Measurements from ENCODE around the gene NCR3LG1.

NCR3LG1 gene, protein sequence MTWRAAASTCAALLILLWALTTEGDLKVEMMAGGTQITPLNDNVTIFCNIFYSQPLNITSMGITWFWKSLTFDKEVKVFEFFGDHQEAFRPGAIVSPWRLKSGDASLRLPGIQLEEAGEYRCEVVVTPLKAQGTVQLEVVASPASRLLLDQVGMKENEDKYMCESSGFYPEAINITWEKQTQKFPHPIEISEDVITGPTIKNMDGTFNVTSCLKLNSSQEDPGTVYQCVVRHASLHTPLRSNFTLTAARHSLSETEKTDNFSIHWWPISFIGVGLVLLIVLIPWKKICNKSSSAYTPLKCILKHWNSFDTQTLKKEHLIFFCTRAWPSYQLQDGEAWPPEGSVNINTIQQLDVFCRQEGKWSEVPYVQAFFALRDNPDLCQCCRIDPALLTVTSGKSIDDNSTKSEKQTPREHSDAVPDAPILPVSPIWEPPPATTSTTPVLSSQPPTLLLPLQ

DNA sequence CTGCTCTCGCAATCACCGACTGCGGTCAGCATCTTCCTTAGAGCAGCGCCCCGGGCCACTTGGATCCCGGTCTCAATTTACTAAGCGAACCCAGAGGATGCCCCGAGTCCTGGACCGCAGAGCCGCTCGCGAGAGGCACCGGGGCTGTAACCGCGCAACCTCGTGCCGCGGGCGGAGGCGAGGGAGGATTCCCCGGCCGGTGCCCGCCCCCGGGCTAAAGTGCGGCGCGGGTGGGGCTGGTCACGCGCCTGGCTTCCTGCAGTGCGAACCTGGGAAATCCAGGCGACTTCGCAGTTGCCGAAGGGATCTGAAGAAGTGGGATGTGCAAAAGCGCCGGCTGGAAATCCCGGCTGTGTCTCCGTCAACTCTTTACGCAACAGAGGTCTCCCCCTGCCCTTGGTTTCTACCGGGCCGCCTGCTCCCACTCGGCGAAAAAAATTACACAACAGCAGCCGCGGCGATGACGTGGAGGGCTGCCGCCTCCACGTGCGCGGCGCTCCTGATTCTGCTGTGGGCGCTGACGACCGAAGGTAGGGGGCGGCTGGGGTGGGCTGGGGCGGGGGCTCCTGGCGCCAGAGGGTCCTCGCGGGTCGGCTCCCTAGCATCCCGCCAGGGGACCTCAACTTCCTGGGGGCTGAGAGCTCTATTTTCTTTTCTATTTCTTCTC is at the start of gene NCR3LG1:
NCR3LG1 (plus strand) TSS at position 291 of the 667 bp plus-strand sequence; CDS start at position 461, 170 bp downstream.
- H3K27ac ChIP-seq = peak within 1 kb of the TSS in 3 of 11 experiments; percentile 14 to 45 (median 39); a peak in 5 of 22 replicates
- H3K4me2 ChIP-seq = peak within 1 kb of the TSS; percentile 88 to 99 (median 93)
- peaks cover 0 to 34% (median 25%) of the 10 kb centered on the region in 11 experiments; a peak in 15 of 22 replicates for H4K20me1 ChIP-seq
- H3K27me3 ChIP-seq = peaks cover 42 to 62% (median 59%) of the 10 kb centered on the region in 11 experiments
- TF ChIP-seq Cebpa-rat (IDR thresholded peaks at IDR 0.05) = peak in 2 of 11 experiments; percentile 11 to 68; a peak in 3 of 22 replicates
- H3K9ac ChIP-seq = peak within 1 kb of the TSS in 9 of 11 experiments; percentile 7 to 63 (median 55); a peak in 15 of 22 replicates
- H3K4me1 ChIP-seq = peaks cover 6 to 32% (median 27%) of the 10 kb centered on the region in 10 experiments
- peak within 1 kb of the TSS; percentile 49 to 74 (median 61) for H3K4me3 ChIP-seq
- peaks cover 0 to 8% (median 0%) of the 10 kb centered on the region in 11 experiments; a peak in 2 of 22 replicates for H3K36me3 ChIP-seq
- H3K9me3 ChIP-seq (replicated peaks in 1 of 11) = peaks cover 10 to 20% (median 16%) of the 10 kb centered on the region in 11 experiments; a peak in 19 of 22 replicates

DNA sequence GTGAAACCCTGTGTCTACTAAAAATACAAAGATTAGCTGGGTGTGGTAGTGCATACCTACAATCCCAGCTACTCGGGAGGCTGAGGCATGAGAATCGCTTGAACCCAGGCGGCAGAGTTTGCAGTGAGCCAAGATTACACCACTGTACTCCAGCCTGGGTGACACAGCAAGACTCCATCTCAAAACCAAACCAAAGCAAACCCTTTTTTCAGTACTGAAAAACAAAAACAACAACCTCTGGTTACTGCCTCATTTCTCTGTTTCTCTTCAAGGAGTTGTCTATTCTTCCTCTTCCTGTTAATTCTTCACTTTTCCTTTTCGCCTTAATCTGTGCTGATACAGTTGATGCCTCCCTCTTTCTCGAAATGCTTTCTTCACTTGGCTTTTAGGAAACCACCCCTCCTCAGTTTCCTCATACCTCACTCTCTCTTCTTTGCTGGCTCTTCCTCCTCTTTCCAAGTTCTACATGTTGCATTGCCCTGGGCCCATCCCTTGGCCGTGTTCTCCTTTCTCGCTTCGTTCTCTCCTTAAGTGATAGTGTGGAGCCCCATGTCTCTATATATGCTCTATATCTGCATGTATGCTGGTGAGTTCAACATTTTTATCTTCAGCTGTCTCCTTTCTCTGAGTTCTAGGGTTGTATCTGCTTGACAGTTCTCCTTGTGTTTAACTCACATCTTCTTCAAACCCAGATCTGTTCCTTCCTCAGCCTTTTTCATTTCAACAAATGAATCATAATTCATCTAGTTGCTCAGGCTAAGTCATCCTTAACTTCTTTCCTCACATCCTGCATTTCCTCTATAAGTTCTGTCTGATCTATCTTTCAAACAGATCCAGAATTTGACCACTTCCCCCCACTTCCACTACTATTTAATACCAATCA is 38.0 kb upstream of the NCR3LG1 start:
- peaks cover 25 to 100% (median 83%) of the 10 kb centered on the region in 11 experiments; a peak in 21 of 22 replicates for H3K36me3 ChIP-seq
- H3K4me1 ChIP-seq = peaks cover 0 to 6% (median 0%) of the 10 kb centered on the region in 10 experiments; a peak in 2 of 20 replicates
- H3K27ac ChIP-seq = no peak overlapping the region
- H3K4me2 ChIP-seq = no peak overlapping the region
- H3K9me3 ChIP-seq (replicated peaks in 1 of 11) = no peaks in the 10 kb centered on the region
- no peak for TF ChIP-seq Cebpa-rat (IDR thresholded peaks at IDR 0.05)
- no peak overlapping the region for H3K9ac ChIP-seq
- H3K27me3 ChIP-seq = no peaks in the 10 kb centered on the region
- H4K20me1 ChIP-seq = no peaks in the 10 kb centered on the region
- H3K4me3 ChIP-seq = no peak overlapping the region

DNA sequence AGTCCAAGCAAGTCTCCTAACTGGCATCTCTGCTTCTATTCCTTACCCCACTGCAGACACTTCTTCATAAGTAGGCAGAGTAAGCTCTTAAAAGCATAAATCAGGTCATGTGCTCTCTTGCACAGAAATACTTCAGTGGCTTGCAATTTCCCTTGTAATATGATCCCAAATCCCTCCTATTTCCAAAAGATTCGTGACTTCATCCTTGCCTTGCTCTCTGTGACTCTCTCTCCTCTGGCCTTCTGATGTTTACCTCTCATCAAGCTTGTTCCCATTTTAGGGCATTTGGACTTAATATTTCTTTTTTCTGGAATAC is 37.4 kb upstream of the NCR3LG1 start:
- Histone ChIP-seq H3K27me3 (no peaks in the 10 kb centered on the region), H3K4me2 (no peak overlapping the region), H3K27ac (no peak overlapping the region), H3K4me1 (peaks cover 0 to 6% (median 0%) of the 10 kb centered on the region in 10 experiments; a peak in 2 of 20 replicates), H4K20me1 (no peaks in the 10 kb centered on the region), H3K4me3 (no peak overlapping the region), H3K9me3 (replicated peaks in 1 of 11) (no peaks in the 10 kb centered on the region), H3K9ac (no peak overlapping the region), H3K36me3 (peaks cover 26 to 100% (median 86%) of the 10 kb centered on the region in 11 experiments; a peak in 21 of 22 replicates)
- TF ChIP-seq Cebpa-rat (IDR thresholded peaks at IDR 0.05) = no peak

DNA sequence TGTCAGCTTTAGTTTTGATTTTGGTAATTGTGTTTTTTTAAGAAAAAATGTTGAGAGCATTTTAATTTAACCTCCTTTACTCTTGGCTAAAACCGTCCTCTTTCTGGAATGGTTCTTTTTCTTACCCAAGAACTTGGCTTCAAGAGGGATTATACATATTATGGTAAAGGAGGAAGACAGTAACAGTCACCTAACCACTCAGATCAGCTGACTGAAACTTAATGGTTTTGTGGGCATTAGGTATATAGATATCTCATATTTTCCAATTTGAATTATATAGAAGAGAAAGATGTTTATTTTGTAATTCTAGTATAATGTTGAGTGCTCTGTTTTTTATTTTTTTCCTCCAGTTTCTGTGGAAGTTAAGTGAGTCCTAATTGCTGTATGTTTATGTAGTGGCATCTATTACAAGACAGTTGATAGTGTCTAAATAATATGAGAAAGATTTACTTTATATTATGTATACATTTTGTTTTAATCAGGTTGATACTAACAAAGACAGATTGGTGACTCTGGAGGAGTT is 36.6 kb upstream of the NCR3LG1 start:
- Histone ChIP-seq H3K4me1 (peaks cover 0 to 6% (median 0%) of the 10 kb centered on the region in 10 experiments; a peak in 2 of 20 replicates), H3K9ac (no peak overlapping the region), H3K27me3 (no peaks in the 10 kb centered on the region), H4K20me1 (no peaks in the 10 kb centered on the region), H3K4me2 (no peak overlapping the region), H3K4me3 (no peak overlapping the region), H3K9me3 (replicated peaks in 1 of 11) (peaks cover 0 to 3% (median 0%) of the 10 kb centered on the region in 11 experiments; a peak in 1 of 22 replicates), H3K36me3 (peaks cover 21 to 100% (median 87%) of the 10 kb centered on the region in 11 experiments; a peak in 21 of 22 replicates), H3K27ac (no peak overlapping the region)
- no peak for TF ChIP-seq Cebpa-rat (IDR thresholded peaks at IDR 0.05)

DNA sequence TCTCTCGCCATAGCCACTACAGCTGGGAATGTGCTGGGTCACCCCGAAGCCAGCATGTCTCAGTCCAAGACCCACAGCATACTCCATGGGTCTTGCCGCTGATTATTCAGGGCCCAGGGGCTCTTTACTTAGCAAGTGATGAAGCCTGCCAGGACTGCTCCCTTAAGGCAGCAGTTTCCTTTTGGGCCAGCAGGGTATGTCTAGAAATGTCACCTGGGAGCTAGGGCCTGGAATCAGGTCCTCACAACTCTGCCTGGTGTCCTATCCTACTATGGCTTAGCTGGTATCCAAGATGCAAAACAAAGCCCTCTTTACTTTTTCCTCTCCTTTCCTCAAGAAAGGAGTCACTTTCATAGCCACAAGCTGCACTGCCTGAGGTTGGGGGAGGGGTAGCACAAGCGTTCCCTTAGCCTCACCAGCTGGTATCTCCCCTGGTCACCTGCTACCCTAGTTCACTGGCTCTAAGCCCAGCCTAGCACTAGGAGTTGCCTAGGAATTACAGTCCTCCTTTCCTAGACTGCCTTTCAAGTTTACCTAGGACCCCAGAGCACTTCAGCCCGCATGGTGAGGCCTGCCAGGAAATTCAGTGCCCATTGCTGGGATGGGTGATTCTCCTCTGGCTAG is 22.6 kb upstream of the NCR3LG1 start:
- TF ChIP-seq Cebpa-rat (IDR thresholded peaks at IDR 0.05) = no peak
- H3K4me3 ChIP-seq = no peak overlapping the region
- H4K20me1 ChIP-seq = peaks cover 0 to 3% (median 0%) of the 10 kb centered on the region in 11 experiments; a peak in 1 of 22 replicates
- H3K4me1 ChIP-seq = peaks cover 0 to 5% (median 0%) of the 10 kb centered on the region in 10 experiments; a peak in 1 of 20 replicates
- peaks cover 0 to 15% (median 9%) of the 10 kb centered on the region in 11 experiments; a peak in 10 of 22 replicates for H3K9me3 ChIP-seq (replicated peaks in 1 of 11)
- H3K36me3 ChIP-seq = peaks cover 4 to 98% (median 88%) of the 10 kb centered on the region in 11 experiments; a peak in 20 of 22 replicates
- no peaks in the 10 kb centered on the region for H3K27me3 ChIP-seq
- no peak overlapping the region for H3K9ac ChIP-seq
- H3K27ac ChIP-seq = no peak overlapping the region
- H3K4me2 ChIP-seq = 0 out of 22 replicates have a peak overlapping the region, but pooled peaks of 1 of the 11 experiments have one; percentile 39

DNA sequence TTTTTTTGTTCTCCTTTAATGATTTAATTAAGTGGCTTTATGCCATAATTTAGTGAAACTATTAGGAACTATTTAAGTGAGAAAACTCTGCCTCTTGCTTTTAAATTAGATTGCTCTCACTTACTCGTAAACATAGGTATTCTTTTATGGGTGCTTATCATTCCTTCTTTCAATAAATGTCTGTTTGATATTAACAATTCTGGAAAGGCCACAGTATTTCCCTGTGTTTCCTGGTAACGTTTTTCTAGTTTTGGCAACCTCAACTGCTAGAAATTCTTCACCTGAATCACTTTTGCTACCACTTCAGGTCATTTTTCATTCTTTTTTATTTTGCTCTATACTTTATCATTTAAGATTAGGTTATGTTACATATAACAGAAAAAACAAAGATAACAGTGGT is 19.9 kb upstream of the NCR3LG1 start:
- Histone ChIP-seq H3K9me3 (replicated peaks in 1 of 11) (no peaks in the 10 kb centered on the region), H4K20me1 (peaks cover 0 to 3% (median 0%) of the 10 kb centered on the region in 11 experiments; a peak in 1 of 22 replicates), H3K27me3 (no peaks in the 10 kb centered on the region), H3K9ac (no peak overlapping the region), H3K27ac (no peak overlapping the region), H3K4me1 (peaks cover 0 to 5% (median 0%) of the 10 kb centered on the region in 10 experiments; a peak in 1 of 20 replicates), H3K4me2 (no peak overlapping the region), H3K36me3 (peaks cover 9 to 91% (median 70%) of the 10 kb centered on the region in 11 experiments), H3K4me3 (no peak overlapping the region)
- no peak for TF ChIP-seq Cebpa-rat (IDR thresholded peaks at IDR 0.05)

DNA sequence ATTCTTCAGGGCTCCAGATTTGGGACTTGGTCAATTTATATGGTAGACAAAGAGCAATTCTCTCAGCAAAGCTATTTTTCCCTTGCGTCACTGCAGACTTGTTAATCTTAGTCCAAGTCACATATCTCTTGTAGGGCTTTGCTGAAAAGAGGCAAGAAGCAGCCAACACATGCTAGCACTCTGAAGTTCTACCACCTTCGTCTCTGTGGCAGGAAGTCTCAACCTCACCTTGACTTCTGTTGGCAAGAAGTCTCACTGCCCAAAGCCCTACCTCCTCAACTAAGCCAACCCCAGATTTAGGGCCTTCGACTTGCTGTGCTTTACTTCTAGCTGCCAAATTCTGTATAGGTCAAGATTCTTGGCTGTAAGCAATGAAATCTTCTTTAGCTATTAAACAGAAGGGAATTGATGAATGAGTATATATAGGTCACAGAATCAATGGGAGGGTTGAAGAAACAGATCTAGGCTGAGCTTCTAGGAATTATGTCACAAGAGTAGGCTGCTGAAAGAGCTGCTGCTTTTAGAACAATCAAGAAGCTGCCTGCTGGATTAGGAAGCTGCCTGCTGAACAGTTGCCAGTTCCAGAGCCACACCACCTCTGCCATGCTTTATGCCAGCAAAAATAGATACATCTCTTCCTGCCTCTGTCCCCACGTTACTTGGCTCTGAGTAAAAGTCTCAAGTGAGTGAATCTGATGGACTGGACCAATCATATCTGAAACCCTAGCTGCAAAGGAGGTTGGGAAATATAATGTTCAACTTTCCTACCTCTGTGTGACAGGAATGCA is 17.6 kb upstream of the NCR3LG1 start:
- Histone ChIP-seq H3K9me3 (replicated peaks in 1 of 11) (no peaks in the 10 kb centered on the region), H3K36me3 (peaks cover 9 to 84% (median 48%) of the 10 kb centered on the region in 11 experiments)
- TF ChIP-seq Cebpa-rat (IDR thresholded peaks at IDR 0.05) = no peak

More for the DNA sequence above, 17.6 kb upstream of the NCR3LG1 start:
- H3K4me2 ChIP-seq = no peak overlapping the region
- no peak overlapping the region for H3K9ac ChIP-seq
- H3K27me3 ChIP-seq = no peaks in the 10 kb centered on the region
- H3K4me1 ChIP-seq = peaks cover 0 to 5% (median 0%) of the 10 kb centered on the region in 10 experiments; a peak in 1 of 20 replicates
- peaks cover 0 to 3% (median 0%) of the 10 kb centered on the region in 11 experiments; a peak in 1 of 22 replicates for H4K20me1 ChIP-seq
- no peak overlapping the region for H3K4me3 ChIP-seq
- no peak overlapping the region for H3K27ac ChIP-seq
